Esophagus squamous epithelium (tissue), 5 donors: ENCODE results near the gene AP5Z1. TPM values are rescaled to one million over a fixed set of nuclear protein-coding genes. Genes with fewer than 3 reads are reported as not detected.

Source experiments
- DNase-seq: peaks from one replicate; lab custom pipeline; 2025; lab: John Stamatoyannopoulos, UW
- H3K27ac ChIP-seq, 4 donors: fragments of 200-600 bp; sonication (generic); one replicate each; pipeline ENCODE4 v1.5.1; 2016 to 2019; ENCODE audit warnings: mild to moderate bottlenecking in 1 of 4
- H3K27me3 ChIP-seq, 4 donors: fragments of 200-600 bp; sonication (generic); 1 replicate in 3 of 4; 2 replicates in 1 of 4; pipeline versions ENCODE4 v1.5.1 to v1.6.0; 2017 to 2021; ENCODE audit warnings: antibody characterized with exemption in 1 of 4
- H3K36me3 ChIP-seq, 3 donors: fragments of 200-600 bp; sonication (generic); one replicate each; pipeline ENCODE4 v1.5.1; 2016 to 2019
- H3K4me1 ChIP-seq, 3 donors: fragments of 200-600 bp; sonication (generic); one replicate each; pipeline ENCODE4 v1.5.1; 2017 to 2019
- H3K4me3 ChIP-seq, 4 donors: fragments of 200-600 bp; sonication (generic); 1 replicate in 3 of 4; 2 replicates in 1 of 4; pipeline ENCODE4 v1.5.1; 2016 to 2019; ENCODE audit warnings: mild to moderate bottlenecking in 2 of 4, moderate library complexity in 1 of 4
- H3K9me3 ChIP-seq, 3 donors: fragments of 200-600 bp; sonication (generic); one replicate each; pipeline ENCODE4 v1.5.1; 2016 to 2019
- POLR2A ChIP-seq, 4 donors: fragments of 450-650 bp; IDR thresholded peaks; one replicate each; pipeline ENCODE4 v1.6.1; 2017; ENCODE audit warnings: antibody characterized with exemption in 4 of 4, mild to moderate bottlenecking in 4 of 4, moderate library complexity in 3 of 4
- WGBS, 2 donors: methylation state at CpG; one replicate each; pipeline ENCODE4 v1.1.5; 2018; 5-methylcytosine and 5-hydroxymethylcytosine counted together
- intact Hi-C: fragments of 100-400 bp; cut with DNase I; formaldehyde crosslinking; loops from one replicate; pipeline ENCODE4 v1.15.0; 2022
- total RNA-seq, 4 donors: library from RNA; depleted of rRNA; stranded (reverse); fragments of >200 nt; gene quantifications; one replicate each; pipeline ENCODE4 v1.1.0, GENCODE V29; 2016
- TF ChIP-seq, protein P1 (sequence below), 6 experiments: fragments of 450-650 bp in 4 of 6; fragments of 200-600 bp in 2 of 6; sonication (generic) in 2 of 6; IDR thresholded peaks; one replicate each; pipeline ENCODE4 v1.5.1; 2016 to 2019; ENCODE audit warnings: antibody characterized with exemption in 6 of 6, mild to moderate bottlenecking in 4 of 6, moderate library complexity in 4 of 6
- donor health status: DM: yes; HTN: yes; CAD: no.

Gene AP5Z1
- total RNA-seq, 4 donors from 2014 or later: 11.2 to 32.8 (median 23.8) TPM

DNA sequence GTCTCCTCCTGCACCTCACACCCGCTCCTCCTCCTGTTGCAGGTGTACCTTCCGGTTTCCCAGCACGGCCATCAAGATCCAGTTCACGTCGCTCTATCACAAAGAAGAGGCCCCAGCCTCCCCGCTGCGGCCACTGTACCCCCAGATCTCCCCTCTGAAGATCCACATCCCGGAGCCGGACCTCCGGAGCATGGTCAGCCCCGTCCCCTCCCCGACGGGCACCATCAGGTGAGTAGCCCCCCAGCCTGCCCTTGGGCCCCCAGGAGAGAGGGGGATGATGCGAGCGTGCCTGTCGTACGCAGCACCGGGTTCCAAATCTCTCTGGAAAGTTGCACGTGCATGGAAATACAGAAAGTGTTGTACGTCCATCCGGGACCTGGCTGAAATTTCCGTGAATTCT is 34.6 kb upstream of the AP5Z1 start:
- Histone ChIP-seq H3K27ac (no peak overlapping the region), H3K4me1 (peaks cover 25 to 58% (median 29%) of the 10 kb centered on the region in 3 donors), H3K4me3 (no peak overlapping the region), H3K27me3 (no peaks in the 10 kb centered on the region), H3K36me3 (peaks cover 3 to 38% (median 4%) of the 10 kb centered on the region in 3 donors), H3K9me3 (no peaks in the 10 kb centered on the region)
- intact Hi-C loops: no loop called here
- TF ChIP-seq, protein P1, sequence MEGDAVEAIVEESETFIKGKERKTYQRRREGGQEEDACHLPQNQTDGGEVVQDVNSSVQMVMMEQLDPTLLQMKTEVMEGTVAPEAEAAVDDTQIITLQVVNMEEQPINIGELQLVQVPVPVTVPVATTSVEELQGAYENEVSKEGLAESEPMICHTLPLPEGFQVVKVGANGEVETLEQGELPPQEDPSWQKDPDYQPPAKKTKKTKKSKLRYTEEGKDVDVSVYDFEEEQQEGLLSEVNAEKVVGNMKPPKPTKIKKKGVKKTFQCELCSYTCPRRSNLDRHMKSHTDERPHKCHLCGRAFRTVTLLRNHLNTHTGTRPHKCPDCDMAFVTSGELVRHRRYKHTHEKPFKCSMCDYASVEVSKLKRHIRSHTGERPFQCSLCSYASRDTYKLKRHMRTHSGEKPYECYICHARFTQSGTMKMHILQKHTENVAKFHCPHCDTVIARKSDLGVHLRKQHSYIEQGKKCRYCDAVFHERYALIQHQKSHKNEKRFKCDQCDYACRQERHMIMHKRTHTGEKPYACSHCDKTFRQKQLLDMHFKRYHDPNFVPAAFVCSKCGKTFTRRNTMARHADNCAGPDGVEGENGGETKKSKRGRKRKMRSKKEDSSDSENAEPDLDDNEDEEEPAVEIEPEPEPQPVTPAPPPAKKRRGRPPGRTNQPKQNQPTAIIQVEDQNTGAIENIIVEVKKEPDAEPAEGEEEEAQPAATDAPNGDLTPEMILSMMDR (IDR thresholded peaks at IDR 0.05): no peak
- DNase-seq: no peak
- 95% methylated on average over 6 to 20 of the region's 22 CpGs for WGBS, 2 donors

DNA sequence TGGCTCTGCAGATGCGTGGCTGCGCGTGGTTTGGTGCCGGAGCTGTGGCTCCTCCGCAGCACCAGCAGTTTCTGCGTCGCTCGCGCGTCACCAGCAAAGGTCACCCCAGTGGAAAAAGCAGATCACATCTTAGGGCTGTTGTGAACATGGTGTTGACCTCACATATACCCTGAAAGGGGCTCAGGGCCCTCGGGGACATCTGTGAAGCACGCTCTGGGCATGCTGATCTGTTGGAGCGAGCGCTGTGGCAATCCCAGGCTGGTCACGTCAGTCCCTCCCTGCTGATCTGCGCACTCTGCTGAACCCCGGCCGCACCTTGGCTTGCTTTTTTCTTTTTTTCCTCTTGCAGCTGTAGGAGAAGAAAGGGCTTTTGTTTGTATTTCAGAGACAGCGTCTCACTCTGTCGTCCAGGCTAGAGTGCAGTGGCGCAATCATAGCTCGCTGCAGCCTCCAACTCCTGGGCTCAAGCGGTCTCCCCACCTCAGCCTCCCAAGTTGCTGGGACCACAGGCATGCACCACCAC is 33.3 kb upstream of the AP5Z1 start:
- Histone ChIP-seq H3K4me1 (peaks cover 36 to 72% (median 36%) of the 10 kb centered on the region in 3 donors), H3K36me3 (peaks cover 3 to 38% (median 4%) of the 10 kb centered on the region in 3 donors), H3K27me3 (no peaks in the 10 kb centered on the region), H3K27ac (peak overlapping the region in 1 of 4 donors; percentile 94), H3K9me3 (no peaks in the 10 kb centered on the region), H3K4me3 (no peak overlapping the region)
- no peak for TF ChIP-seq POLR2A (IDR thresholded peaks at IDR 0.05)
- TF ChIP-seq, protein P1 (IDR thresholded peaks at IDR 0.05): no peak
- 89 to 92% methylated on average over 22 to 23 of the region's 23 CpGs for WGBS, 2 donors
- intact Hi-C loops: no loop called here
- DNase-seq: no peak

DNA sequence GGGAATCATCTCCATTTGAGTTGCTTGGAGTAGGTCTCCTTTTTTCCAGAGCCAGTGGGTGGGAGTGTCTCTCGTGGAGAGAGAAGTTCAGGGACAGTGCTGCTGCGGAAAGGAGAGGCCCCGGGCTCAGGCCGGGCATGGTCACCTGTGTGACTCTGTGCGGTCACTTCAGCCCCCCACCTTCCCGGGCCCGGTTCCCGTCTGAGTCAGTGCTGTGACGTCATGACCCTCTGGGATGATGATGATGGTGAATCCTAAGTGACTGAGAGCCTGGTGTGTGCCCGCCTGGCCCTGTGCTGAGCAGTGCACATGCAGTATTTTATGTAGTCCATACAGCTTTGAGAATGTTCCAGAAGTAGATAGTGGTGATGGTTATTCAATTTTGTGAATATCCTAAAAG is 32.6 kb upstream of the AP5Z1 start:
- H3K4me3 ChIP-seq: no peak overlapping the region
- H3K27ac ChIP-seq: peak overlapping the region in 3 of 4 donors; percentile 92 to 97 (median 94)
- no peaks in the 10 kb centered on the region for H3K27me3 ChIP-seq
- H3K36me3 ChIP-seq: peaks cover 3 to 41% (median 4%) of the 10 kb centered on the region in 3 donors
- intact Hi-C loops: no loop called here
- no peak for DNase-seq
- TF ChIP-seq, protein P1 (IDR thresholded peaks at IDR 0.05): no peak
- TF ChIP-seq POLR2A (IDR thresholded peaks at IDR 0.05): no peak
- H3K9me3 ChIP-seq: no peaks in the 10 kb centered on the region
- H3K4me1 ChIP-seq: peaks cover 41 to 73% (median 43%) of the 10 kb centered on the region in 3 donors
- WGBS, 2 donors: 80 to 93% methylated on average over 5 to 9 of the region's 10 CpGs

DNA sequence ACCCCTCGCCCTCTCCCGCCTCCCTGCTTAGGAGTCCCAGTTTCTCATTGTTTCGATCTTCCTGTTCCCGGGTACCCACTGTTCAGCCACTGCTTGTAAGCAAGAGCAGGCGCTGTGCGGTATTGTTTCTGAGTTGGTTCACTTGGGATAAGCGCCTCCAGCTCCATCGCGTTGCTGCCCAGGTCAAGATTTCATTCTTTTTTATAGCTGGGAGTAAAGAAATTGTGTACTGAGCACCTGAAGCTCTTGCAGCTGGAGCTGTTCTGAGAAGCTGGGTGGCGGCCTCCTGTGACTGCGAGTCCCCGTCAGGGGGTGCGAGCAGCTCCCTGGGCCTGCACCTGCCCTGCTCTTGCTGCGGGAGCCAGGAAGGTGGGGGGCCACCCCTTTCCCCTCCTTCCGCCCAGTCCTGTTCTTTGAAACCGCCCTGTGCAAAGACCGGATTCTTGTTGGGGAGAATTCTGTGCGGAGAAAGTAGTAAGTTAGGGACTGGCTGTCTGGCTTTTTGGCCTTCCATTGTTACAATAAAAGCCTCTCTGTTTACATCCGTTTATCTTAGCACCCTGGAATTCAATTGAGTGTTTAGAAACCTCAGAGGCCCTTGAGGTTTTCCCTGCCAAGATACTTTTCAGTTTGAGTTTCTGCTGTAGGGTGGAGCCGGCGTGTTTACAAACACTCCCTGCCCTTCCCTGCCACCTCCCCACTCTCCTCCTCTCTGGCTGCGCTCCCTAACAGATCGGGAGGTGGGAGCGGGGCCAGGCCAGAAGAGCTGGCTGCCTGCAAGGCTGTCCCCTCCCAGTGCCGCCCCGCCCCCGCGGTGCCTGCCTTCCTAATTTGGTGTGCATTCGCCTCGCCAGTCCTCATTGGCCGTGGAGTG is 30.8 kb upstream of the AP5Z1 start:
- H3K4me1 ChIP-seq: peaks cover 36 to 71% (median 39%) of the 10 kb centered on the region in 3 donors
- intact Hi-C loops: no loop called here
- 20 to 24% methylated on average over 10 to 18 of the region's 31 CpGs for WGBS, 2 donors

More for the DNA sequence above, 30.8 kb upstream of the AP5Z1 start:
- peak overlapping the region; percentile 12 to 59 (median 37) for H3K4me3 ChIP-seq
- H3K27me3 ChIP-seq: no peaks in the 10 kb centered on the region
- H3K27ac ChIP-seq: peak overlapping the region; percentile 90 to 97 (median 93)
- peak; percentile 68 for DNase-seq
- TF ChIP-seq, protein P1 (IDR thresholded peaks at IDR 0.05): no peak
- peak in 1 of 4 donors; percentile 8 for TF ChIP-seq POLR2A (IDR thresholded peaks at IDR 0.05)
- no peaks in the 10 kb centered on the region for H3K9me3 ChIP-seq
- H3K36me3 ChIP-seq: peaks cover 3 to 57% (median 7%) of the 10 kb centered on the region in 3 donors
